ENCODE measurements around the gene ABLIM2. TPM values are rescaled to one million over a fixed set of nuclear protein-coding genes. Genes with fewer than 3 reads are reported as not detected.

Gene ABLIM2
- total RNA-seq, 2 donors from 2014 or later: 6.0 to 20.8 TPM

DNA sequence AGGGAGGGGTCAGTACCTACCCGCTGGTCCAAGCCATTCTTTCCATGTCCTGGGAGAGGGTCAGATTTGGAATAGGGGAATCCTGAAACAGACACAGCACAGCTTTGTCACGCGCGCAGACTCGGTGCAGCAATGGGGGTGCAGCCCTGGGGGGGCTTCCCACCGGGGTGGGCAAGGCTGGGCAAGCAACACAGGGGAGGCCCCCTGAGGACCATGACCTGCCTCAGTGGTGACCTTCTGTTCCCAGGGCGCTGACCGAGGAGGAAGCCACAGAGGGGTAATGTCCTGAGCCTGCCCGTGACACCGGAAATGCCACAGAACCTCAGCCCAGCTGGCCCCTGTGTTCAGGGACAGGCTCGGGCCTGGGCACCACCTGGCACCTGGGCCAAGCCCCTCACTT is 165.8 kb downstream of the ABLIM2 start:
- intact Hi-C loops (cut with DNase I): no loop called here
- Histone ChIP-seq H3K4me1 (no peaks in the 10 kb centered on the region), H3K4me3 (no peak overlapping the region), H3K9me3 (no peaks in the 10 kb centered on the region), H3K27ac (no peak overlapping the region), H3K27me3 (no peaks in the 10 kb centered on the region), H3K36me3 (replicated peaks in 1 of 2; ENCODE audit: insufficient read depth in 1 of 2, low read depth in 2 of 2) (no peaks in the 10 kb centered on the region)
- ATAC-seq (no peak), DNase-seq (no peak)
- TF ChIP-seq, protein P1, sequence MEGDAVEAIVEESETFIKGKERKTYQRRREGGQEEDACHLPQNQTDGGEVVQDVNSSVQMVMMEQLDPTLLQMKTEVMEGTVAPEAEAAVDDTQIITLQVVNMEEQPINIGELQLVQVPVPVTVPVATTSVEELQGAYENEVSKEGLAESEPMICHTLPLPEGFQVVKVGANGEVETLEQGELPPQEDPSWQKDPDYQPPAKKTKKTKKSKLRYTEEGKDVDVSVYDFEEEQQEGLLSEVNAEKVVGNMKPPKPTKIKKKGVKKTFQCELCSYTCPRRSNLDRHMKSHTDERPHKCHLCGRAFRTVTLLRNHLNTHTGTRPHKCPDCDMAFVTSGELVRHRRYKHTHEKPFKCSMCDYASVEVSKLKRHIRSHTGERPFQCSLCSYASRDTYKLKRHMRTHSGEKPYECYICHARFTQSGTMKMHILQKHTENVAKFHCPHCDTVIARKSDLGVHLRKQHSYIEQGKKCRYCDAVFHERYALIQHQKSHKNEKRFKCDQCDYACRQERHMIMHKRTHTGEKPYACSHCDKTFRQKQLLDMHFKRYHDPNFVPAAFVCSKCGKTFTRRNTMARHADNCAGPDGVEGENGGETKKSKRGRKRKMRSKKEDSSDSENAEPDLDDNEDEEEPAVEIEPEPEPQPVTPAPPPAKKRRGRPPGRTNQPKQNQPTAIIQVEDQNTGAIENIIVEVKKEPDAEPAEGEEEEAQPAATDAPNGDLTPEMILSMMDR (IDR thresholded peaks at IDR 0.05): no peak
- no peak for TF ChIP-seq POLR2A (IDR thresholded peaks at IDR 0.05)
- 92 to 100% methylated on average over 1 to 9 of the region's 11 CpGs for WGBS, 2 donors

DNA sequence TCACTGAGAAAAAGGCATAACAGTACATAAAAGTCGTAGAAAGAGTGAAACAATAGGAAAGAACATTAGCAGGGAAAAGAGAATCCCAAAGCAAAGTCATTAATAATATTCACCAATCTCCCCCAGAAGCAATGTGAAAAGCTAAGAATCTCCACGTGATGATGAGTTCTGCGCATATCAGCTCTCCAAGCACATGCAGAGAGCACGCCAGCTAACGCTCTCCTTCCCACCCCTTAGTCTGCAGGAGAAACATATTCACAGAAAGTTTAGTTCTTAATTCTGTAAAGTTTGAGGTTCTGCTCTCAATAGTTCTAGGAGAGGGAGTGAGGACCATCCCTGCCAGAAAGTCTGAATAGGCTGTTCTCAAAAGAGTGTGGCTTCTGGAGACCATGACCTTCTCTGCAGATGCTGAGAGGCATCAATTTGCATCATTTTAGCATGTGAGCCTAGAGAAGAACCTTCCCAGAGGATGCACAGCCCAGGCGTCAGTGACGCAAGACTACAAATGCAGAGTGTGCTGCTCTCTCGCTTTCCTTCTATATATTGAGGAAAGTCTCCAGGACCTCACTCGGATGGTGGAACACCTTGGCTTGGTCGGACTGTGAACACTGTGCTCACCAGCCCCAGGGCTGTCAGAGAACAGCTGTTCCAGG is 167.7 kb downstream of the ABLIM2 start:
- Histone ChIP-seq H3K4me1 (no peaks in the 10 kb centered on the region), H3K27ac (no peak overlapping the region), H3K27me3 (no peaks in the 10 kb centered on the region), H3K36me3 (replicated peaks in 1 of 2; ENCODE audit: insufficient read depth in 1 of 2, low read depth in 2 of 2) (no peaks in the 10 kb centered on the region), H3K4me3 (no peak overlapping the region), H3K9me3 (no peaks in the 10 kb centered on the region)
- no peak for TF ChIP-seq POLR2A (IDR thresholded peaks at IDR 0.05)
- TF ChIP-seq, protein P1 (IDR thresholded peaks at IDR 0.05): no peak
- ATAC-seq (no peak), DNase-seq (no peak)
- intact Hi-C loops (cut with DNase I): no loop called here
- 87 to 93% methylated on average over 10 of the region's 10 CpGs for WGBS, 2 donors

DNA sequence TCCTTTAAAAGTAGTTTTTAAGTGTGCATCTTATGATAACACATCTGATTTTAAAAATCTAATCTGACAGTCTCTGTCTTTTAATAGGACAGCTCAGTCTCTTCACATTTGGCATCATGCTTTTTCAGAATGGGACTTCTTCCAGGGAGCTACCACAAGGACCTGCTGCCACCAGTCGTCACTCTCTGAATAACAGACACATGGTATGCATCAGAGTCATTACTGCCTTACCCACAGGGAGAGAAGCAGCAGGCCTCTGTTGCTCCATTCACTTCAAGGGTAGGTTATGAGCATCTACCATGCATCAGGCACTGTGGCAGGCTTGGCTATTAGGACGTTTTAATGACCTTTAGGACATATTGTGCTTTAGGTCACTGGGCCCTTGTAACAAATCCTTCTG is 169.0 kb downstream of the ABLIM2 start:
- Histone ChIP-seq H3K4me3 (no peak overlapping the region), H3K36me3 (replicated peaks in 1 of 2; ENCODE audit: insufficient read depth in 1 of 2, low read depth in 2 of 2) (no peaks in the 10 kb centered on the region), H3K9me3 (no peaks in the 10 kb centered on the region), H3K27me3 (no peaks in the 10 kb centered on the region), H3K27ac (no peak overlapping the region), H3K4me1 (no peaks in the 10 kb centered on the region)
- intact Hi-C loops (cut with DNase I): no loop called here
- 75 to 87% methylated on average over 2 of the region's 2 CpGs for WGBS, 2 donors
- TF ChIP-seq, protein P1 (IDR thresholded peaks at IDR 0.05): no peak
- TF ChIP-seq POLR2A (IDR thresholded peaks at IDR 0.05): no peak
- ATAC-seq (no peak), DNase-seq (no peak)

DNA sequence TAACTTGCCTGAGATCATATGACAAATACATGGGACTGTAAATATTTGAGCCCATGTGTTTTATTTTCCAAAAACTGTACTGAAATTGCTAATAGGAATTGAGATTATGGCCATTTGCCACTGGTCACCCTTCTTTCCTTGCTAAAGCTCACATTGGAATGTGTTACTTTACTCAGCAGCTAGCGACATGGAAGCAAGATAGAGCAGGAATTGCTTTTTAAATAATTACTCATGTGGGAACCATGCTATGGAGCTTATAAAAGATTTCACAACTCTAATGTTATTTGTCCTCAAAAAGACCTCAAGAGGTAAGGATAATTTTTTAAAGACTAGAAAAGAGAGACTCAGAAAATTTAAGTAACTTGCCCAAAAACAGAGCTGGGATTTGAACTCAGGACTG is 170.2 kb downstream of the ABLIM2 start:
- intact Hi-C loops (cut with DNase I): no loop called here
- TF ChIP-seq, protein P1 (IDR thresholded peaks at IDR 0.05): no peak
- Histone ChIP-seq H3K27me3 (no peaks in the 10 kb centered on the region), H3K36me3 (replicated peaks in 1 of 2; ENCODE audit: insufficient read depth in 1 of 2, low read depth in 2 of 2) (no peaks in the 10 kb centered on the region), H3K27ac (no peak overlapping the region), H3K9me3 (no peaks in the 10 kb centered on the region), H3K4me1 (no peaks in the 10 kb centered on the region), H3K4me3 (no peak overlapping the region)
- no peak for DNase-seq
- no peak for ATAC-seq
- WGBS, 2 donors: 86 to 89% methylated on average over 1 of the region's 1 CpG

Data from body of pancreas (tissue), 4 donors.